ENCODE measurements around the gene NOXO1. TPM values are rescaled to one million over a fixed set of nuclear protein-coding genes. Genes with fewer than 3 reads are reported as not detected.

Gene NOXO1
- total RNA-seq, 1 donor from 2014 or later = 0.63 TPM

GRCh38 chr16:1980770-1981087 is 540 bp downstream of the NOXO1 start:
- no peaks in the 10 kb centered on the region for H3K9me3 Mint-ChIP-seq
- H3K27ac Mint-ChIP-seq = no peak overlapping the region
- H3K36me3 Mint-ChIP-seq = no peaks in the 10 kb centered on the region
- TF ChIP-seq CTCF (conservative IDR thresholded peaks at IDR 0.05) = no peak
- H3K4me1 Mint-ChIP-seq (ENCODE audit: unreplicated experiment) = peaks cover 11% of the 10 kb centered on the region
- no peak for DNase-seq (ENCODE audit: extremely low spot score, unreplicated experiment)
- H3K27me3 Mint-ChIP-seq = peaks cover 41% of the 10 kb centered on the region
- no peak overlapping the region for H3K4me3 Mint-ChIP-seq

- Mint-ChIP-seq H3K4me3 (no peak overlapping the region), H3K27ac (no peak overlapping the region), H3K36me3 (no peaks in the 10 kb centered on the region), H3K27me3 (peaks cover 41% of the 10 kb centered on the region), H3K4me1 (ENCODE audit: unreplicated experiment) (peaks cover 11% of the 10 kb centered on the region), H3K9me3 (no peaks in the 10 kb centered on the region)
- DNase-seq (ENCODE audit: extremely low spot score, unreplicated experiment) = no peak
- no peak for TF ChIP-seq CTCF (conservative IDR thresholded peaks at IDR 0.05)
Observed at GRCh38 chr16:1980030-1980769, 1.1 kb downstream of the NOXO1 start.

- H3K4me1 Mint-ChIP-seq (ENCODE audit: unreplicated experiment) = peaks cover 5% of the 10 kb centered on the region
- no peak for DNase-seq (ENCODE audit: extremely low spot score, unreplicated experiment)
- no peak for TF ChIP-seq CTCF (conservative IDR thresholded peaks at IDR 0.05)
- H3K27me3 Mint-ChIP-seq = peaks cover 41% of the 10 kb centered on the region
- no peak overlapping the region for H3K4me3 Mint-ChIP-seq
- no peaks in the 10 kb centered on the region for H3K36me3 Mint-ChIP-seq
- no peaks in the 10 kb centered on the region for H3K9me3 Mint-ChIP-seq
- H3K27ac Mint-ChIP-seq = no peak overlapping the region
Observed at GRCh38 chr16:1979271-1980029, 1.8 kb downstream of the NOXO1 start.

GRCh38 chr16:1978476-1979120 is 2.7 kb downstream of the NOXO1 start:
- H3K4me3 Mint-ChIP-seq = no peak overlapping the region
- H3K27ac Mint-ChIP-seq = no peak overlapping the region
- H3K27me3 Mint-ChIP-seq = peaks cover 41% of the 10 kb centered on the region
- no peak for TF ChIP-seq CTCF (conservative IDR thresholded peaks at IDR 0.05)
- no peak for DNase-seq (ENCODE audit: extremely low spot score, unreplicated experiment)
- peaks cover 5% of the 10 kb centered on the region for H3K4me1 Mint-ChIP-seq (ENCODE audit: unreplicated experiment)
- no peaks in the 10 kb centered on the region for H3K9me3 Mint-ChIP-seq
- no peaks in the 10 kb centered on the region for H3K36me3 Mint-ChIP-seq

- TF ChIP-seq CTCF (conservative IDR thresholded peaks at IDR 0.05) = no peak
- Mint-ChIP-seq H3K4me3 (no peak overlapping the region), H3K9me3 (no peaks in the 10 kb centered on the region), H3K27me3 (peaks cover 36% of the 10 kb centered on the region), H3K27ac (no peak overlapping the region), H3K36me3 (no peaks in the 10 kb centered on the region), H3K4me1 (ENCODE audit: unreplicated experiment) (peaks cover 2% of the 10 kb centered on the region)
- no peak for DNase-seq (ENCODE audit: extremely low spot score, unreplicated experiment)
Observed at GRCh38 chr16:1977875-1978268, 3.4 kb downstream of the NOXO1 start.
